Endothelial cell of umbilical vein (primary cell): ENCODE results near the gene SAE1. TPM values are rescaled to one million over a fixed set of nuclear protein-coding genes. Genes with fewer than 3 reads are reported as not detected.

Source experiments
- BruUV-seq: library from RNA; stranded (reverse); fragments of 400-500 nt; replicated peaks from 2 replicates; lab custom pipeline; 2021; lab: Mats Ljungman, UMichigan
- CTCF ChIA-PET: fragments of 300-600, 350-600 bp; sonication (Branson Sonifier 250); formaldehyde crosslinking; loops from one replicate; lab custom pipeline; 2021; ENCODE audit warnings: antibody characterized with exemption, inconsistent platforms; lab: Charles Lee
- POLR2A ChIA-PET: fragments of 300-600, 350-600 bp; sonication (Branson Sonifier 250); formaldehyde crosslinking; loops from one replicate; lab custom pipeline; 2021; ENCODE audit warnings: antibody characterized with exemption, inconsistent platforms; lab: Charles Lee
- DNase-seq: peaks from one replicate; pipeline ENCODE4 v3.0.0-alpha.2; 2011; ENCODE audit warnings: low read depth, low spot score
- FAIRE-seq: peaks from 2 replicates; lab custom pipeline; 2011; peaks lifted over from hg19 to GRCh38; lab: Jason Lieb, UNC
- H2AFZ ChIP-seq: 2 replicates; pipeline ENCODE4 v1.6.0; 2012; ENCODE audit warnings: low read depth, low read length, control low read depth, inconsistent platforms
- H3K27ac ChIP-seq: 2 replicates; pipeline ENCODE4 v1.5.1; 2011; ENCODE audit warnings: low read depth, mild to moderate bottlenecking, control low read depth, low read length, moderate library complexity; ENCODE audit not compliant: insufficient read depth
- H3K27me3 ChIP-seq, 2 experiments: 2 replicates each; pipeline versions ENCODE4 v1.6.0 to v1.6.1; 2011; ENCODE audit warnings: low read length in 2 of 2, mixed read lengths in 1 of 2; ENCODE audit not compliant: control insufficient read depth in 2 of 2, insufficient read depth in 2 of 2
- H3K36me3 ChIP-seq, 2 experiments: 2 replicates in 1 of 2; 3 replicates in 1 of 2; pipeline ENCODE4 v1.5.1; 2011; ENCODE audit warnings: low read length in 2 of 2, mild to moderate bottlenecking in 1 of 2, moderate library complexity in 1 of 2; ENCODE audit not compliant: control insufficient read depth in 2 of 2, insufficient read depth in 2 of 2; ENCODE audit errors: extremely low read depth in 1 of 2
- H3K4me1 ChIP-seq: 3 replicates; pipeline ENCODE4 v1.5.1; 2011; ENCODE audit warnings: mild to moderate bottlenecking, low read length; ENCODE audit not compliant: control insufficient read depth, insufficient read depth; ENCODE audit errors: extremely low read depth
- H3K4me2 ChIP-seq: 2 replicates; pipeline ENCODE4 v1.6.1; 2011; ENCODE audit warnings: low read length, control low read depth, mixed read lengths; ENCODE audit not compliant: insufficient read depth
- H3K4me3 ChIP-seq, 3 experiments: fragments of 200-600 bp in 1 of 3; sonication (generic), shearing (Covaris generic) in 1 of 3; replicated peaks in 1 of 3; 2 replicates each; pipeline ENCODE4 v1.5.1; 2011 to 2016; ENCODE audit warnings: control low read depth in 3 of 3, low read length in 3 of 3, mild to moderate bottlenecking in 2 of 3, inconsistent platforms in 1 of 3, low read depth in 1 of 3, moderate library complexity in 1 of 3; ENCODE audit not compliant: insufficient read depth in 1 of 3
- H3K79me2 ChIP-seq: 2 replicates; pipeline ENCODE4 v1.6.0; 2012; ENCODE audit warnings: low read length, inconsistent platforms; ENCODE audit not compliant: control insufficient read depth, insufficient read depth
- H3K9ac ChIP-seq: replicated peaks from 2 replicates; pipeline ENCODE3; 2011; ENCODE audit warnings: low read length, control low read depth; ENCODE audit not compliant: insufficient read depth; ENCODE audit errors: extremely low read depth
- H3K9me1 ChIP-seq: replicated peaks from 3 replicates; pipeline ENCODE4 v1.6.0; 2011; ENCODE audit warnings: mild to moderate bottlenecking, low read length; ENCODE audit not compliant: control insufficient read depth, insufficient read depth; ENCODE audit errors: extremely low read depth
- H3K9me3 ChIP-seq: replicated peaks from 2 replicates; pipeline ENCODE4 v1.5.1; 2012; ENCODE audit warnings: low read length, inconsistent platforms; ENCODE audit not compliant: control insufficient read depth, insufficient read depth
- H4K20me1 ChIP-seq: replicated peaks from 2 replicates; pipeline ENCODE3; 2011; ENCODE audit warnings: mild to moderate bottlenecking, low read length; ENCODE audit not compliant: control insufficient read depth, insufficient read depth; ENCODE audit errors: extremely low read depth
- FOS ChIP-seq: IDR thresholded peaks from 2 replicates; pipeline ENCODE4 v1.6.1; 2011; ENCODE audit warnings: mild to moderate bottlenecking, low read length, moderate library complexity, borderline replicate concordance; ENCODE audit not compliant: insufficient read depth
- GATA2 ChIP-seq: IDR thresholded peaks from 2 replicates; pipeline ENCODE4 v1.7.0; 2011; ENCODE audit warnings: low read depth, mild to moderate bottlenecking, moderate library complexity, mixed read lengths, low read length; ENCODE audit not compliant: insufficient read length, insufficient read depth
- JUN ChIP-seq: IDR thresholded peaks from 2 replicates; pipeline ENCODE4 v1.6.1; 2011; ENCODE audit warnings: borderline replicate concordance, low read depth; ENCODE audit not compliant: insufficient read length, insufficient read depth
- POLR2A ChIP-seq: IDR thresholded peaks from 2 replicates; pipeline ENCODE4 v1.6.1; 2012; ENCODE audit warnings: low read depth, mild to moderate bottlenecking, control low read depth, low read length
- POLR2AphosphoS5 ChIP-seq: IDR thresholded peaks from 2 replicates; pipeline ENCODE4 v1.6.1; 2012; ENCODE audit warnings: low read depth, mild to moderate bottlenecking, control low read depth, low read length, moderate library complexity; ENCODE audit not compliant: insufficient read depth
- dilution Hi-C: fragments of 300-500 bp; cut with MboI; formaldehyde crosslinking; loops from one replicate; pipeline ENCODE4 v1.15.0; 2019; ENCODE audit warnings: low sequenced_read_pairs; ENCODE audit not compliant: extremely low pct_ligation_motif_present
- intact Hi-C: fragments of 100-400 bp; cut with micrococcal nuclease; formaldehyde crosslinking; loops from one replicate; pipeline ENCODE4 v1.10.0; 2022
- polyA plus RNA-seq, 4 experiments: library from polyadenylated mRNA; depleted of rRNA in 3 of 4; stranded (reverse) in 3 of 4; unstranded in 1 of 4; fragments of >200 nt; gene quantifications; 2 replicates each; pipeline versions ENCODE4 v1.2.1 to v1.2.3, GENCODE V29; 2011 to 2012; ENCODE audit warnings: missing spikeins in 1 of 4
- total RNA-seq: library from RNA; stranded (reverse); gene quantifications from 2 replicates; pipeline ENCODE4 v1.2.3, GENCODE V29; 2021
- TF ChIP-seq, protein P1 (sequence below): IDR thresholded peaks from 2 replicates; pipeline ENCODE4 v1.6.1; 2011; ENCODE audit not compliant: insufficient read depth, insufficient read length
- TF ChIP-seq, protein P2 (sequence below), 2 donors: IDR thresholded peaks; 1 replicate in 1 of 2; 2 replicates in 1 of 2; pipeline ENCODE4 v1.5.1; 2011; ENCODE audit warnings: low read length in 2 of 2, mild to moderate bottlenecking in 2 of 2, moderate library complexity in 2 of 2, control low read depth in 1 of 2, inconsistent platforms in 1 of 2, low read depth in 1 of 2; ENCODE audit not compliant: insufficient read depth in 1 of 2; ENCODE audit errors: extremely low read depth in 1 of 2

The SAE1 gene
- total and polyA plus RNA-seq, 2 donors (not counting 3 experiments of a cell fraction or from before 2014, with no cell fraction given), result 165 to 219 TPM

DNA sequence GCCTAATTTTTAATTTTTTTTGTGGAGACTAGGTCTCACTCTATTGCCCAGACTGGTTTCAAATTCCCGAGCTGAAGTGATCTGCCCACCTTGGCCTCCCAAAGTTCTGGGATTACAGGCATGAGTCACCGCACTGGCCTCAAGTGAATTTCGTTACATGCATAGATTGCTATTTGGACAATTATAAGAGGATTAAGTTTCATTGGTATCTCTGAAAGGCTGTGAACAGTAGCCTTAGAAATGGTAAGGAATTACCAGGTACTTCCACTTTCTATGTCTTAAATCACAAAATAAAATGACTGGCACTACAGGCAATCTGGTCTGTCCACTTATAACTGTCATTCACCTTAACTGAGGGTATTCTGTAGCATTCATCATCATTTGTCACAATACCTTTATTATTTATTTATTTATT, 122.8 kb downstream of the SAE1 start:
- H3K4me3 ChIP-seq, result no peak overlapping the region
- H3K9me3 ChIP-seq, result no peaks in the 10 kb centered on the region
- POLR2A ChIA-PET, result no interaction called here
- H4K20me1 ChIP-seq, result no peaks in the 10 kb centered on the region
- no peak for TF ChIP-seq JUN
- no peak for TF ChIP-seq GATA2
- TF ChIP-seq POLR2A, result no peak
- no peak for TF ChIP-seq FOS
- TF ChIP-seq POLR2AphosphoS5, result no peak
- TF ChIP-seq, protein P1, sequence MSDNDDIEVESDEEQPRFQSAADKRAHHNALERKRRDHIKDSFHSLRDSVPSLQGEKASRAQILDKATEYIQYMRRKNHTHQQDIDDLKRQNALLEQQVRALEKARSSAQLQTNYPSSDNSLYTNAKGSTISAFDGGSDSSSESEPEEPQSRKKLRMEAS, result no peak
- TF ChIP-seq, protein P2, sequence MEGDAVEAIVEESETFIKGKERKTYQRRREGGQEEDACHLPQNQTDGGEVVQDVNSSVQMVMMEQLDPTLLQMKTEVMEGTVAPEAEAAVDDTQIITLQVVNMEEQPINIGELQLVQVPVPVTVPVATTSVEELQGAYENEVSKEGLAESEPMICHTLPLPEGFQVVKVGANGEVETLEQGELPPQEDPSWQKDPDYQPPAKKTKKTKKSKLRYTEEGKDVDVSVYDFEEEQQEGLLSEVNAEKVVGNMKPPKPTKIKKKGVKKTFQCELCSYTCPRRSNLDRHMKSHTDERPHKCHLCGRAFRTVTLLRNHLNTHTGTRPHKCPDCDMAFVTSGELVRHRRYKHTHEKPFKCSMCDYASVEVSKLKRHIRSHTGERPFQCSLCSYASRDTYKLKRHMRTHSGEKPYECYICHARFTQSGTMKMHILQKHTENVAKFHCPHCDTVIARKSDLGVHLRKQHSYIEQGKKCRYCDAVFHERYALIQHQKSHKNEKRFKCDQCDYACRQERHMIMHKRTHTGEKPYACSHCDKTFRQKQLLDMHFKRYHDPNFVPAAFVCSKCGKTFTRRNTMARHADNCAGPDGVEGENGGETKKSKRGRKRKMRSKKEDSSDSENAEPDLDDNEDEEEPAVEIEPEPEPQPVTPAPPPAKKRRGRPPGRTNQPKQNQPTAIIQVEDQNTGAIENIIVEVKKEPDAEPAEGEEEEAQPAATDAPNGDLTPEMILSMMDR (IDR thresholded peaks at IDR 0.05; ENCODE audit: extremely low read depth in 1 of 2, insufficient read depth in 1 of 2, low read depth in 1 of 2, low read length in 2 of 2), result no peak
- peaks cover 6% of the 10 kb centered on the region for H3K79me2 ChIP-seq
- no peaks in the 10 kb centered on the region for H3K9me1 ChIP-seq
- dilution Hi-C loops (no loop called here), intact Hi-C loops (no loop called here)
- CTCF ChIA-PET, result interaction anchor here (0.9 to 1.4 kb wide), 3 partner anchors 8 to 240 kb away, joined by 4 to 8 read pairs (median 5); no protein-coding TSS in a partner anchor
- peaks cover 11% of the 10 kb centered on the region for H3K4me1 ChIP-seq
- no peaks in the 10 kb centered on the region for H3K36me3 ChIP-seq
- no peak for FAIRE-seq
- no peaks in the 10 kb centered on the region for H3K27me3 ChIP-seq
- BruUV-seq, result no TSS peak
- no peak overlapping the region for H3K27ac ChIP-seq
- no peak overlapping the region for H3K9ac ChIP-seq
- H3K4me2 ChIP-seq, result no peak overlapping the region
- no peak overlapping the region for H2AFZ ChIP-seq
- no peak for DNase-seq
